GM12878 (cell line): Measurements from ENCODE around the gene ZNF385A. TPM values are rescaled to one million over a fixed set of nuclear protein-coding genes. Genes with fewer than 3 reads are reported as not detected.

Experiments
- ATAC-seq: fragments of 200-7000 bp; cut with Tn5 transposase; 3 replicates; pipeline ENCODE4 v1.9.1; 2020; ENCODE audit warnings: mild to moderate bottlenecking, moderate library complexity
- BruUV-seq: library from RNA; stranded (reverse); fragments of 400-500 nt; replicated peaks from 2 replicates; lab custom pipeline; 2021; lab: Mats Ljungman, UMichigan
- CTCF ChIA-PET: fragments of 300-600 bp; sonication (Branson Sonifier 250); formaldehyde crosslinking; extraction: SDS; loops from one replicate; lab custom pipeline; 2021; ENCODE audit warnings: inconsistent platforms; lab: Yijun Ruan, JAX
- POLR2A ChIA-PET: fragments of 350-600 bp; formaldehyde crosslinking; extraction: SDS; loops from one replicate; lab custom pipeline; 2021; ENCODE audit warnings: inconsistent platforms; lab: Charles Lee
- RAD21 ChIA-PET: fragments of 300-600 bp; sonication (Branson Sonifier 250); formaldehyde crosslinking; loops from one replicate; lab custom pipeline; 2023; ENCODE audit warnings: antibody characterized with exemption; ENCODE audit not compliant: unreplicated experiment; lab: Charles Lee
- SMC1A ChIA-PET: fragments of 300-600 bp; sonication (Branson Sonifier 250); formaldehyde crosslinking; loops from one replicate; lab custom pipeline; 2023; ENCODE audit not compliant: unreplicated experiment, uncharacterized antibody; lab: Charles Lee
- DNase-seq: peaks from one replicate; pipeline ENCODE4 v3.0.0-alpha.2; 2011; ENCODE audit warnings: low read depth, low spot score
- FAIRE-seq: peaks from 3 replicates; lab custom pipeline; 2011; peaks lifted over from hg19 to GRCh38; lab: Jason Lieb, UNC
- H2AFZ ChIP-seq: 2 replicates; pipeline ENCODE4 v1.6.0; 2011; ENCODE audit warnings: low read depth, low read length, control low read depth; ENCODE audit not compliant: control insufficient read depth
- H3K27ac ChIP-seq: 2 replicates; pipeline ENCODE4 v1.5.1; 2011; ENCODE audit warnings: control low read depth; ENCODE audit not compliant: control insufficient read depth, insufficient read depth
- H3K27me3 ChIP-seq, 2 experiments: replicated peaks in 1 of 2; 2 replicates each; pipeline versions ENCODE4 v1.6.0 to v1.6.1; 2011; ENCODE audit warnings: low read length in 1 of 2; ENCODE audit not compliant: control insufficient read depth in 2 of 2, insufficient read depth in 2 of 2
- H3K36me3 ChIP-seq, 2 experiments: 2 replicates each; pipeline ENCODE4 v1.5.1; 2011; ENCODE audit warnings: low read length in 1 of 2; ENCODE audit not compliant: control insufficient read depth in 2 of 2, insufficient read depth in 2 of 2
- H3K4me1 ChIP-seq: 2 replicates; pipeline ENCODE4 v1.6.1; 2011; ENCODE audit warnings: mild to moderate bottlenecking, low read length, moderate library complexity, mixed read lengths; ENCODE audit not compliant: control insufficient read depth, insufficient read depth
- H3K4me2 ChIP-seq: 2 replicates; pipeline ENCODE4 v1.6.0; 2011; ENCODE audit warnings: control low read depth; ENCODE audit not compliant: control insufficient read depth, insufficient read depth
- H3K4me3 ChIP-seq: fragments of 200-600 bp; sonication (generic); 2 replicates; pipeline ENCODE4 v1.5.1; 2016
- H3K79me2 ChIP-seq: 2 replicates; pipeline ENCODE4 v1.6.0; 2011; ENCODE audit warnings: low read length; ENCODE audit not compliant: control insufficient read depth, insufficient read depth
- H3K9ac ChIP-seq: 2 replicates; pipeline ENCODE4 v1.8.0; 2011; ENCODE audit warnings: low read length, control low read depth, mixed read lengths; ENCODE audit not compliant: control insufficient read depth, insufficient read depth
- H3K9me3 ChIP-seq: replicated peaks from 3 replicates; pipeline ENCODE4 v1.5.1; 2011; ENCODE audit warnings: mild to moderate bottlenecking, low read length; ENCODE audit not compliant: control insufficient read depth, insufficient read depth
- H4K20me1 ChIP-seq: 2 replicates; pipeline ENCODE4 v1.6.0; 2011; ENCODE audit not compliant: control insufficient read depth, insufficient read depth
- BACH1 ChIP-seq: fragments of 450-650 bp; IDR thresholded peaks from 2 replicates; pipeline ENCODE4 v1.6.1; 2017; ENCODE audit warnings: mild to moderate bottlenecking, borderline replicate concordance
- CBX3 ChIP-seq: fragments of 200-600 bp; sonication (generic); IDR thresholded peaks from 2 replicates; pipeline ENCODE4 v1.6.1; 2016; ENCODE audit warnings: low read depth, borderline replicate concordance
- HDGF ChIP-seq: fragments of 450-650 bp; IDR thresholded peaks from 2 replicates; pipeline ENCODE4 v1.6.1; 2016; ENCODE audit warnings: antibody characterized with exemption
- MEF2A ChIP-seq: IDR thresholded peaks from 2 replicates; pipeline ENCODE4 v1.6.1; 2011; ENCODE audit warnings: low read depth, mild to moderate bottlenecking, low read length, moderate library complexity; ENCODE audit not compliant: insufficient read depth
- MXI1 ChIP-seq: fragments of 150-350 bp; IDR thresholded peaks from 2 replicates; pipeline ENCODE4 v1.6.1; 2011; ENCODE audit warnings: low read depth, mild to moderate bottlenecking, inconsistent platforms, low read length, improper control_type of control experiment
- RFX5 ChIP-seq: IDR thresholded peaks from 2 replicates; pipeline ENCODE4 v1.6.1; 2011; ENCODE audit warnings: low read depth, low read length, improper control_type of control experiment
- SREBF1 ChIP-seq: IDR thresholded peaks from 2 replicates; pipeline ENCODE4 v1.6.1; 2012; ENCODE audit warnings: mild to moderate bottlenecking, low read length
- TCF3 ChIP-seq: IDR thresholded peaks from 2 replicates; pipeline ENCODE4 v1.6.1; 2012; ENCODE audit warnings: low read depth, mild to moderate bottlenecking, low read length, borderline replicate concordance; ENCODE audit not compliant: insufficient read depth
- WGBS: methylation state at CpG from one replicate; pipeline ENCODE4 v1.1.6; 2016; ENCODE audit warnings: low lambda C conversion rate; ENCODE audit not compliant: insufficient replicate concordance, insufficient coverage; ENCODE audit errors: missing lambda C conversion rate; 5-methylcytosine and 5-hydroxymethylcytosine counted together
- in situ Hi-C: fragments of 300-500 bp; cut with MboI; formaldehyde crosslinking; loops from 9 replicates; pipeline ENCODE4 v1.14.3; 2018; ENCODE audit warnings: mixed read lengths
- intact Hi-C: fragments of 100-400 bp; cut with micrococcal nuclease; formaldehyde crosslinking; loops from one replicate; pipeline ENCODE4 v1.14.2; 2022; ENCODE audit not compliant: unreplicated experiment
- polyA plus RNA-seq, 11 experiments: library from polyadenylated mRNA; depleted of rRNA in 4 of 11; unstranded in 6 of 11; stranded (reverse) in 5 of 11; fragments of >200 nt; fragmentation: Nextera tagmentation in 4 of 11; fragmentation: Illumina TruSeq in 1 of 11; extraction: Ambion mirVana in 4 of 11; extraction: Trizol in 1 of 11; gene quantifications; 1 replicate in 1 of 11; 2 replicates in 10 of 11; pipeline versions ENCODE4 v1.2.1 to v1.2.3, GENCODE V29; 2011 to 2016; ENCODE audit warnings: inconsistent platforms in 2 of 11, missing spikeins in 2 of 11, low read depth in 1 of 11
- total RNA-seq, 4 experiments: library from RNA; depleted of rRNA in 3 of 4; stranded (reverse); fragments of >200 nt in 3 of 4; fragmentation: Illumina TruSeq in 1 of 4; extraction: Trizol in 1 of 4; gene quantifications; 2 replicates each; pipeline versions ENCODE4 v1.2.1 to v1.2.3, GENCODE V29; 2013 to 2021
- TF ChIP-seq, protein P1 (sequence below): fragments of 450-650 bp; formaldehyde crosslinking; IDR thresholded peaks from 2 replicates; pipeline ENCODE4 v1.5.0; 2022; ENCODE audit warnings: mild to moderate bottlenecking, missing genetic modification characterization
- TF ChIP-seq, protein P2 (sequence below): IDR thresholded peaks from 2 replicates; pipeline ENCODE4 v1.6.1; 2012; ENCODE audit warnings: mild to moderate bottlenecking, low read depth, low read length
- TF ChIP-seq, protein P3 (sequence below): IDR thresholded peaks from 2 replicates; pipeline ENCODE4 v1.6.1; 2012; ENCODE audit warnings: low read depth, low read length, improper control_type of control experiment

Gene ZNF385A
- total and polyA plus RNA-seq, 10 of the 15 experiments (the other 5 are each of a cell fraction or from before 2014, with no cell fraction given), result 0.26 to 26.1 (median 4.9) TPM

DNA sequence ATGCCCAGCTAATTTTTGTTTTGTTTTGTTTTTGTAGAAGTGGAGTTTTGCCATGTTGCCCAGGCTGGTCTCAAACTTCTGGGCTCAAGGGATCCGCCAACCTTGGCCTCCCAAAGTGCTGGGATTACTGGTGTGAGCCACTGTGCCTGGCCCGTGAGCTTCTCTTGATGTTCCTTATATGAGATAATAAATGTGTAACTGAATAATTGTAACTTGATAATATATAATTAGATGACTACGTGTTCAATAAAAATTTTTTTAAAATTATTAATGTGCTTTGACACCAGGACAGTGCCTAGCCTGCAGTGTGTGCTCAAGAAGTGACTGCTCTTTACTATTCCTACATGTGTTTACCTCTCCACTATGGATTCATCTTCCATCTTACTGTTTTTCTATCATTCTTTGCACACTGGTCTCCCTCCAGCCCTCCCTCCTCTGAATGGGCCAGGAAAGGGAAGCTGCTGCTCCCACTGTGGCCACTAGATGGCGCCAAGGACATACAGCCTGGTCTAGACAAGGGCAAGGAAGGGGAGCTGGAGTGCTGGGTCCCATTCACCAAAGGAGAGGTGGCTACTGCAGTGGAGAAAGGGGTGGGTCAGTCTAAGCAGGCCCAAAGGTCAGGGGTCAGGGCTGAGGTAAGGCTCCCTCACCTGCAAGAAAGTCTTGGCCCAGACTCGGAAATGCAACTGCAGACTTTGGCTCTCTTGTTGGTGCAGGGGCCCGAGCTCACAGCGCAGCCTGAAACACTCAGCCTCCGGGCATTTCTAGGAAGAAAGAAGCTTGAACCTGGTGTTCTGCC is 14.7 kb upstream of the ZNF385A start:
- SMC1A ChIA-PET, result interaction anchor here (0.6 to 12.3 kb wide), 29 partner anchors 9 to 1553 kb away, joined by 3 to 469 read pairs (median 5); partner anchors contain the start of genes CBX5, ITGA5 and NCKAP1L
- no peaks in the 10 kb centered on the region for H3K4me1 ChIP-seq
- POLR2A ChIA-PET, result interaction anchor here (0.5 to 4.7 kb wide), 6 partner anchors 11 to 45 kb away, joined by 3 to 43 read pairs (median 4); no protein-coding TSS in a partner anchor
- no peaks in the 10 kb centered on the region; a peak in 1 of 4 replicates for H3K27me3 ChIP-seq
- no peak overlapping the region for H3K27ac ChIP-seq
- intact Hi-C loops (loop anchor here (1.0 kb wide), 1 partner anchor 40 kb away; no protein-coding TSS in a partner anchor), in situ Hi-C loops (no loop called here)
- ATAC-seq (peak; percentile 98), DNase-seq (no peak), FAIRE-seq (peak; percentile 86)
- 58% methylated on average over 8 of the region's 8 CpGs for WGBS
- BruUV-seq, result no TSS peak
- no peaks in the 10 kb centered on the region for H3K79me2 ChIP-seq
- H4K20me1 ChIP-seq, result no peaks in the 10 kb centered on the region
- H2AFZ ChIP-seq, result no peak overlapping the region
- no peak overlapping the region for H3K4me2 ChIP-seq
- RAD21 ChIA-PET, result interaction anchor here (0.7 to 9.3 kb wide), 31 partner anchors 12 to 181 kb away, joined by 3 to 296 read pairs (median 5); partner anchors contain the start of genes ITGA5, NCKAP1L and ZNF385A
- no peaks in the 10 kb centered on the region for H3K9me3 ChIP-seq
- H3K4me3 ChIP-seq, result no peak overlapping the region
- H3K9ac ChIP-seq, result no peak overlapping the region
- H3K36me3 ChIP-seq, result no peaks in the 10 kb centered on the region
- CTCF ChIA-PET, result interaction anchor here (0.7 to 12.3 kb wide), 53 partner anchors 8 to 1316 kb away, joined by 3 to 1071 read pairs (median 4); partner anchors contain the start of genes BLOC1S1, COPZ1, ITGA5 and NCKAP1L
- TF ChIP-seq, protein P1, sequence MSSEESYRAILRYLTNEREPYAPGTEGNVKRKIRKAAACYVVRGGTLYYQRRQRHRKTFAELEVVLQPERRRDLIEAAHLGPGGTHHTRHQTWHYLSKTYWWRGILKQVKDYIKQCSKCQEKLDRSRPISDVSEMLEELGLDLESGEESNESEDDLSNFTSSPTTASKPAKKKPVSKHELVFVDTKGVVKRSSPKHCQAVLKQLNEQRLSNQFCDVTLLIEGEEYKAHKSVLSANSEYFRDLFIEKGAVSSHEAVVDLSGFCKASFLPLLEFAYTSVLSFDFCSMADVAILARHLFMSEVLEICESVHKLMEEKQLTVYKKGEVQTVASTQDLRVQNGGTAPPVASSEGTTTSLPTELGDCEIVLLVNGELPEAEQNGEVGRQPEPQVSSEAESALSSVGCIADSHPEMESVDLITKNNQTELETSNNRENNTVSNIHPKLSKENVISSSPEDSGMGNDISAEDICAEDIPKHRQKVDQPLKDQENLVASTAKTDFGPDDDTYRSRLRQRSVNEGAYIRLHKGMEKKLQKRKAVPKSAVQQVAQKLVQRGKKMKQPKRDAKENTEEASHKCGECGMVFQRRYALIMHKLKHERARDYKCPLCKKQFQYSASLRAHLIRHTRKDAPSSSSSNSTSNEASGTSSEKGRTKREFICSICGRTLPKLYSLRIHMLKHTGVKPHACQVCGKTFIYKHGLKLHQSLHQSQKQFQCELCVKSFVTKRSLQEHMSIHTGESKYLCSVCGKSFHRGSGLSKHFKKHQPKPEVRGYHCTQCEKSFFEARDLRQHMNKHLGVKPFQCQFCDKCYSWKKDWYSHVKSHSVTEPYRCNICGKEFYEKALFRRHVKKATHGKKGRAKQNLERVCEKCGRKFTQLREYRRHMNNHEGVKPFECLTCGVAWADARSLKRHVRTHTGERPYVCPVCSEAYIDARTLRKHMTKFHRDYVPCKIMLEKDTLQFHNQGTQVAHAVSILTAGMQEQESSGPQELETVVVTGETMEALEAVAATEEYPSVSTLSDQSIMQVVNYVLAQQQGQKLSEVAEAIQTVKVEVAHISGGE (CRISPR knock-in tag), result no peak
- TF ChIP-seq CBX3 (no peak), SREBF1 (no peak), RFX5 (no peak), HDGF (peak; percentile 60), TCF3 (no peak), MXI1 (no peak), BACH1 (no peak), MEF2A (no peak)
- TF ChIP-seq, protein P2, sequence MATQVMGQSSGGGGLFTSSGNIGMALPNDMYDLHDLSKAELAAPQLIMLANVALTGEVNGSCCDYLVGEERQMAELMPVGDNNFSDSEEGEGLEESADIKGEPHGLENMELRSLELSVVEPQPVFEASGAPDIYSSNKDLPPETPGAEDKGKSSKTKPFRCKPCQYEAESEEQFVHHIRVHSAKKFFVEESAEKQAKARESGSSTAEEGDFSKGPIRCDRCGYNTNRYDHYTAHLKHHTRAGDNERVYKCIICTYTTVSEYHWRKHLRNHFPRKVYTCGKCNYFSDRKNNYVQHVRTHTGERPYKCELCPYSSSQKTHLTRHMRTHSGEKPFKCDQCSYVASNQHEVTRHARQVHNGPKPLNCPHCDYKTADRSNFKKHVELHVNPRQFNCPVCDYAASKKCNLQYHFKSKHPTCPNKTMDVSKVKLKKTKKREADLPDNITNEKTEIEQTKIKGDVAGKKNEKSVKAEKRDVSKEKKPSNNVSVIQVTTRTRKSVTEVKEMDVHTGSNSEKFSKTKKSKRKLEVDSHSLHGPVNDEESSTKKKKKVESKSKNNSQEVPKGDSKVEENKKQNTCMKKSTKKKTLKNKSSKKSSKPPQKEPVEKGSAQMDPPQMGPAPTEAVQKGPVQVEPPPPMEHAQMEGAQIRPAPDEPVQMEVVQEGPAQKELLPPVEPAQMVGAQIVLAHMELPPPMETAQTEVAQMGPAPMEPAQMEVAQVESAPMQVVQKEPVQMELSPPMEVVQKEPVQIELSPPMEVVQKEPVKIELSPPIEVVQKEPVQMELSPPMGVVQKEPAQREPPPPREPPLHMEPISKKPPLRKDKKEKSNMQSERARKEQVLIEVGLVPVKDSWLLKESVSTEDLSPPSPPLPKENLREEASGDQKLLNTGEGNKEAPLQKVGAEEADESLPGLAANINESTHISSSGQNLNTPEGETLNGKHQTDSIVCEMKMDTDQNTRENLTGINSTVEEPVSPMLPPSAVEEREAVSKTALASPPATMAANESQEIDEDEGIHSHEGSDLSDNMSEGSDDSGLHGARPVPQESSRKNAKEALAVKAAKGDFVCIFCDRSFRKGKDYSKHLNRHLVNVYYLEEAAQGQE, result no peak
- TF ChIP-seq, protein P3, sequence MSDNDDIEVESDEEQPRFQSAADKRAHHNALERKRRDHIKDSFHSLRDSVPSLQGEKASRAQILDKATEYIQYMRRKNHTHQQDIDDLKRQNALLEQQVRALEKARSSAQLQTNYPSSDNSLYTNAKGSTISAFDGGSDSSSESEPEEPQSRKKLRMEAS, result no peak
